GM21381 (cell line): ENCODE results near the gene ELOF1.
A peak's percentile ranks its signal among the peaks of the same experiment; 100 is the strongest.
"Not testable (repeated sequence)": the region's sequence is repeated elsewhere in the genome, so short reads cannot be mapped to it uniquely, and the experiment has no call there.

Experiments used
- ATAC-seq: cut with Tn5 transposase; IDR thresholded peaks from one replicate; pipeline ENCODE4 v1.9.1; 2021; ENCODE audit warnings: mild to moderate bottlenecking, moderate library complexity; ENCODE audit not compliant: unreplicated experiment

The ELOF1 gene

DNA sequence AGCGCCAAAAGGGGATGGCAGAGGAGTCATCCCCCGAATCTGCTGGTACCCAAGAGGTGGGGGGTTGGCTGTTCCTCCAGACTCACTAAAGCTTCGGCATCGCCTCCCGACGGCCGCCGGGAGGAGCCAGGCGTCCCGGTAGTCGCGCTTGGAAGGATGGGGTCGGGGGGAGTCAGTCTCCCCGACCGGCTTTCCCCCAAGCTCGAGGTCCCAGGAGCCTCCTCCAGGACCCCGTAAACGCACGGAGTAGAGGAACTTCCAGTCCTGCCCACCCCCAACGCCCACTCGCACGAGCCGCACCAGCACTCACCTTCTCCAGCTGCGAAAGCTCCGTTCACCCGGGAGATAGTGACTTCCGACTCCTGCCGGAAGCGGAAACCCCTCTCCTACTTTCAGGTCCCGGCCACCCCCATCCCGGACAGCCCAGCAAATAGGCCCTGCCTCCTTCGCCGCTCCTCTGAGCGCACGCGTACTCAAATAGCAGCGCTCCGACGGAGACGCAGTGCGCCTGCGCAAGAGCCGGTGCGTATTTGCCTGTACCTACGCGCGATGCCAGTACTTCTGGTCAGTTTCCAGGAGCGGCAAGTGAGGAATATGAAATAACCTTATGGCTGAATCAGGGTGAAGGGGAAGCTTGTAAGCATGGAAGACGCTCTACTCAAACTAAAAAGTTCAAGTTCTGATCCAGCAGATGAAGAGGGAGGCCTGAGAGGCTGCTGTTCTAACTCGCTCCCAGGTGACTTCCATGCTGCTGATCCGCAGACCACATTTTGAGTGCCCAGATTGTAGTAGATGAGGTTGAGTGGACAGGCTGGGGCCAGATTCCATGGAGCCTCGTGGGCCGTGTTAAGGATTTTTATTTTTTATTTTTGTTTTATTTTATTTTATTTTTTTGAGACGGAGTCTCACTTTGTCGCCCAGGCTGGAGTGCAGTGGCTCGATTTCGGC lies at the start of gene ELOF1:
ELOF1 (minus strand) TSS at position 350 of the 948 bp plus-strand sequence. CDS start 4,883 bp downstream, outside the sequence.
- peak; percentile 81 for ATAC-seq

DNA sequence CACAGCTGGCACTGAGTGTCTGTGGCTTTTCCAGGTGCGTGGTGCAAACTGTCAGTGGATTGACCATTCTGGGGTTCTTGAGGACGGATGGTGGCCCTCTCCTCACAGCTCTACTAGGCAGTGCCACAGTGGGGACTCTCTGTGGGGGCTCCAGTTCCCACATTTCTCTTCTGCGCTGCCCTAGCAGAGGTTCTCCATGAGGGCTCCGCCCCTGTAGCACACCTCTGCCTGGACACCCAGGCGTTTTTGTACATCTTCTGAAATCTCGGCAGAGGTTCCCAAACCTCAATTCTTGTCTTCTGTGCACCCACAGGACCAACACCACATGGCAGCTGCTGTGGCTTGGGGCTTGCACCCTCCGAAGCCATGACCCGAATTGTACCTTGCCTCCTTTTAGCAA lies 47.5 kb upstream of the ELOF1 start:
- ATAC-seq = no peak

DNA sequence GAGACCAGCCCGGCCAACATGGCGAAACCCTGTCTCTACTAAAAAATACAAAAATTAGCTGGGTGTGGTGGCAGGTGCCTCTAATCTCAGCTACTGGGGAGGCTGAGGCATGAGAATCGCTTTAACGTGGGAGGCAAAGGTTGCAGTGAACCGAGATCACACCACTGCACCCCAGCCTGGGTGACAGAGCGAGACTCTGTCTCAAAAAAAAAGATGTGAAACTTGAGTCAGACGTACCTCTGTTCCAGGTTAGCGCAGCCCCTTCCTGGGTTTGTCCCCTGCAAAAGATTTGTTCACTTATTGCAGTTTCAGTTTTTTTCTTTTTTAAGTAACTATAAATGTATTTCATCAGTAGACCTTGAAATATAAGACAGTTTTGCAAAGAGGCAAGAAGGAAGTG lies 40.7 kb upstream of the ELOF1 start:
- not testable (repeated sequence) for ATAC-seq

DNA sequence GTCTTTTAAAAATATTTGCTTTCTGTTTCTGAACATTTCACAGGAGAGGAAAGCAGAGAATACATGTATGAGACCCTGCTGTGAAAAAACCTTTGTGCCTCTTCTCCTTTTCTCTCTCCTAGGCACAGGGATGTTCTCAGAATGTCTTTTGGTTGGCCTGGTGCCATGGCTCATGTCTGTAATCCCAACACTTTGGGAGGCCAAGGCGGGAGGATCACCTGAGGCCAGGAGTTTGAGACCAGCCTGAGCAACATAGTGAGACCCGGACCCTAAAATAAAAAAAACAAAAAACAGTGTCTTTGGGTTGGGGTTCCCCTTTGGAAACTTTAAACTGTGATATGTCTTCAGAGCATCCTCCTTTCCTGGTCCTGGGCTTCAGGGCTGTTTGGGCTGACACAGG lies 39.7 kb upstream of the ELOF1 start:
- ATAC-seq = no peak

DNA sequence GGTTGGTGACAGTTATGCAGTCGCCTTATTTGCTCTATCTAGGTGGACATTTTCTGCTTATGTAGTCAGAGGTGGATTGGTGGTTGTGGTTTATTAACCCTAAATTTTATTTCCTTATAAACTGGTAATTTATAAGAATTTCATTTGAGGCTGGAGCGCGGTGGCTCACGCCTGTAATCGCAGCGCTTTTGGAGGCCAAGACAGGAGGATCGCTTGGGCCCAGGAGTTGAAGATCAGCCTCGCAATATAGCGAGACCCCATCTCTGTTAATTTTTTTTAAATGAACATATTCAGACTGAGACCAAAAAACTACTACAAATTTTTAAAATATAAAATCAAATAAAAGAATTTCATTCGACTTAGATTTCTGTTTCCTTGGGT lies 39.1 kb upstream of the ELOF1 start:
- ATAC-seq = no peak

DNA sequence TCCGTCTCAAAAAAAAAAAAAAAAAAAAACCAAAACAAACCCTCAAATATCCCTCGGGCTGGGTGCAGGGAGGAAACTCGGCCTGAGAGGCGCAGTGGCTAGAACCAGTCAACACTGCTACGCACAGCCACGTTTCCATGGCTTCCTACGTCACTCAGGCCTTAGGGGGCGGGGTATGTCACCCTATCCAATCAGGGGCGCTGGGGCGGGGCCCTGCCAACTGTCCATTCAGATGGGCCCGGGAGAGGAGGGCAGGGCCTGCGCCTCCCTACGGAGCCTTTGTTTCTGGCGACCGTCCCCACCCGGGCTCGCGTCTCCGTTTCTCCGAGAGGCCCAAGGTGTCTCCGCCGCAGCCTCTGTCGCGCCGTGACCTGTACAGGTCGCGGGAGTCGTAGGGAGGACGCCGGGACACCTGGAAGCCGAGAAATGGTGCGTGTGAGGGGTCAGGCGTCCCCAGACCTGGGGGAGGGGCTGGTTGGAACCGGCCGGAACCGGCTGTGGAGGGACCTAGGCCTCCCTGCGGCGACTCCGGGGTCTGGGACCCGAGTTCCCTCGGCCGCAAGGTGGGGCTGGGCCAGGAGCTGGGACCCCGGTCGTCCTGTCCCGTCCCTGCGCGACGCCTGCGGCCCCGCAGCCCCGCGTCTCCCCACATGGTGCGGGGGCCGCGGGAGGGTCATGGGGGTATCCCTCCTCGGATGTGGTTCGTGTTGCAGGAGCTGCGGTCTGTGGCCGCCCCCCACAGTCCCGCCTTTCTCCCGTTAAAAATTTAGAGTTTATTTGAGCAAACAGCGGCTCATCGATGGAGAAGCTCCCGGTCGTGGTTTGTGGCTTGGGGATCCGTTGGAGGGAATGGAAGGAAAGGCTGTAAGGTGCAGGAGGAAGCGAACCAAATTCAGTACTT lies 38.4 kb upstream of the ELOF1 start, which contains the start of gene ZNF627:
ZNF627 (plus strand) TSS at position 282 of the 901 bp plus-strand sequence; CDS start at position 427, 145 bp downstream.
- ATAC-seq = peak; percentile 99

DNA sequence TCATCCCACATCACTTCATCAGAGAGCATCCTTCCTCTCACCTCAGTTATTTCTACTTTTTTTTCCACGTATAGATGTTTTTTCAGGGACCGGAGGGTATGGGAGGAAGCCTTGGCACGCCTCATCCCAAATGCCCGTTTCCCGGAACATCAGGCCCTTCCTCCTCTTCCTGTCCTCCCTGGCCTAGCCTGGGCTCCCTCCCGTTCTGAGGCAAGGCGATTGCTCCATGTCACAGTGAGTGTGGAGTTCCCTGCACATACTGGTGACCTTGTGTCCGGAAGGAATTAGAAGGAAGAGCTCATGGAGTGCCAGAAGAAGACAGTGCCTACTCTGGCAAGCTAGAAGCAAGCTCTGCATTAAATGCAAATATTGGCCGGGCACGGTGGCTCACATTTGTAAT lies 37.1 kb upstream of the ELOF1 start:
- no peak for ATAC-seq

DNA sequence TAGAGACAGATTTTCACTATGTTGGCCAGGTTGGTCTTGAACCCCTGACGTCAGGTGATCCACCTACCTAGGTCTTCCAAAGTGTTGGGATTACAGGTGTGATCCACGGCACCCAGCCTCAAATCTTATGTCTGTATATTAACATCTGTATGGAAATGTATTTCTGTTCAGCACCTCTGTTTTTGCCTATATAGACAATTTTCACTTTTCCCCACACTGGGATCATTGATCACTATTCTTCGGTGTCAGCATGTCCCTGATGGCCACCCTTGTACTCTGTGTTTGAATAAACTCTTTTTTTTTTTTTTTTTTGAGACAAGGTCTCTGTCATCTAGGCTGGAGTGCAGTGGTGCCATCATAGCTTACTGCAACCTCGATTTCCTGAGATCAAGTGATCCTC lies 35.1 kb upstream of the ELOF1 start:
- ATAC-seq = no peak

DNA sequence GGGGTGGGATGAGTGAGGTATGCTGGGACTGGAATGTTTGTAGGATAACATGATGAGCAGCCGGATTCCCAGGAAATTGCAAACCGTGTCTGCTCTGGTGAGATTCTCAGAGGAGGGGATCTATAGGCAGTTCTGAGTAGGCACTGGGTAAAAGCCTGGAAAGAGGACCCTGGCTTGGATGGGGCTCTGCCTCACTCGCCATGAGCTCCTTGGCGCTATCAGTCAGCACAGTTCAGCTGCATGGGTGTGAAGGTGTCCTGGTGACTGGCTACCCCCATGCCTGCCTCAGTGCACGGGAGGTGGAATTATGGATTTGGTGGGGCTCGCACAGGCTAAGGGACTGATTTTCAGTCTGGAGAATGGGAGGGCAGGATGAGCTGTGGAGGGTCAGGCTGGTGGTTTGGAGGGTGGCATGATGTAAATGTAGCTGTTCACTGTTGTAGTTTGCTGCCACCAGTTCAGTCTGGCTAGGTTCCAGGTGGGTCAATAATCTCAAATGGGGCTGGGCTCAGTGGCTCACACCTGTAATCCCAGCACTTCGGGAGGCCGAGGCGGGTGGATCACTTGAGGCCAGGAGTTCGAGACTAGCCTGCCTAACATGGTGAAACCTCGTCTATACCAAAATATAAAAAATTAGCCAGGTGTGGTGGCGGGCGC lies 29.1 kb upstream of the ELOF1 start:
- ATAC-seq = no peak

DNA sequence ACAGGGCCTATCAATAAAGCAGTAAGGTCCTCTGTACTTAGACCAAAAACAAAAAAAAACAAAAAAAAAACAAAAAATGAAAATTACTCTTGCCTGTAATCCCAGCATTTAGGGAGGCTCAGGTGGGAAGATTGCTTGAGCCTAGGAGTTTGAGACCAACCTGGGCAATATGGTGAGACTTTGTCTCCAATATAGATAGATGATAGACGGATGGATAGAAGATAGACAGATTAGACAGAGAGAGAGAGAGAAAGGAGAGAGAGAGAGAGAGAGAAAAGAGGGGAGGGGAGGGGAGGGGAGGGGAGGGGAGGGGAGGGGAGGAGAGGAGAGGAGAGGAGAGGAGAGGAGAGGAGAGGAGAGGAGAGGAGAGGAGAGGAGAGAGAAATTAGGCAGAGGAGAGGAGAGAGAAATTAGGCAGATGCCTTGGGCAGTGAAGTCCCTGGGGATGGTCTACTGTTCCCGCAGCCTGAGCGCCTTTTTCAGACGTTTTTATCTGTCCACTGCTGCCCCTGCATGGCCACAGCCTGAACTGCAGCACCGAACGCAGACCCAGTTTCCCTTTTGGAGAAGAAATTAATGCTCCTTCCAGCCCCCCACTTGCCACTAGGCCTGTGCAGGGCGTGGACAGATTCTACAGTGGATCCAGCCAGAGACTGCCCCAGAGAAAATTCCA lies 28.4 kb upstream of the ELOF1 start:
- no peak for ATAC-seq

DNA sequence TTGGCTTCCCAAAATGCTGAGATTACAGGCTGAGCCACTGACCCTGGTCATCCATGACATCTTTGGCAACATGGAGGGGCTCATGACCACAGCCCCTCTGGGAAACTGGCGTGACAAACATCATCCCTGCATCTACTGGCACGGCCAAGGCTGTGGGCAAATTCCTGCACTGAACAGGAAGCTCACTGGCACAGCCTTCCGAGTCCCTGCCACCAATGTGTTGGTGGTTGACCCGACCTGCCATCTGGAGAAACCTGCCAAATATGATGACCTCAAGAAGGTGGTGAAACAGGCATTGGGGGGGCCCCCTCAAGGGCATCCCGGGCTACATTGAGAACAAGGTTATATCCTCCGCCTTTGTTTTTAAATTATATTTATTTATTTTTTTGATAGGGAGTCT lies 27.3 kb upstream of the ELOF1 start:
- ATAC-seq = no peak

DNA sequence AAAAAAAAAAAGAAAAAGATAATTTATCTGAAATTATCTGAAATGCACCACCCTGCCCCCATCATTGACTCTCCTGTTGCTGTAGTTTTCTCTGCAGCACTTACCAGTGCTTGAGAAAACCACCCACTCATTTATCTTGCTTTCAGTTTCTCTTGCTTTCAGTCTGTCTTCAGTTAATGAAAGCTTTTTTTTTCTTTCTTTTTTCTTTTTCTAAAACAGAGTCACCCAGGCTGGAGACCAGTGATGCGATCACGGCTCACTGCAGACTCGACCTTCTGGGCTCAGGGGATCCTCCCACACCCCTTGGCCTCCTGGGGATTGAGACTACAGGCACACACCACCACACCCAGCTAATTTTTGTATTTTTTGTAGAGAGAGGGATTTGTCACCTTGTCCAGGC lies 22.7 kb upstream of the ELOF1 start:
- ATAC-seq = peak; percentile 68

DNA sequence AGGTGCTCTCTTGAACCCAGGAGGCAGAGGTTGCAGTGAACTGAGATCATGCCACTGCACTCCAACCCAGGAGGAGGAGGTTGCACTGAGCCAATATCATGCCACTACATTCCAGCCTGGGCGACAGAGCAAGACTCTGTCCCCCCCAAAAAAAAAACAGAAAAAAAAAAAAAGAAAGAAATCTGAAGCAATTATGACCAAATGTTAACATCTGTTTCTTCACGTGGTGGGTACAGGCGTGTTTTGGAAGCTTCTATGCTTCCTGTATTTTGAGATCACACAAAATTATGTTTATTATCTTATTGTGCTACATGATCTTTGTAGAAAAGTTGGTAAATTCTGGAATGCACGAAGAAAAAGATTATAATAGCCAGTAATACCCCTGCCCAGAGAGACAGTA lies 21.1 kb upstream of the ELOF1 start:
- ATAC-seq = no peak

DNA sequence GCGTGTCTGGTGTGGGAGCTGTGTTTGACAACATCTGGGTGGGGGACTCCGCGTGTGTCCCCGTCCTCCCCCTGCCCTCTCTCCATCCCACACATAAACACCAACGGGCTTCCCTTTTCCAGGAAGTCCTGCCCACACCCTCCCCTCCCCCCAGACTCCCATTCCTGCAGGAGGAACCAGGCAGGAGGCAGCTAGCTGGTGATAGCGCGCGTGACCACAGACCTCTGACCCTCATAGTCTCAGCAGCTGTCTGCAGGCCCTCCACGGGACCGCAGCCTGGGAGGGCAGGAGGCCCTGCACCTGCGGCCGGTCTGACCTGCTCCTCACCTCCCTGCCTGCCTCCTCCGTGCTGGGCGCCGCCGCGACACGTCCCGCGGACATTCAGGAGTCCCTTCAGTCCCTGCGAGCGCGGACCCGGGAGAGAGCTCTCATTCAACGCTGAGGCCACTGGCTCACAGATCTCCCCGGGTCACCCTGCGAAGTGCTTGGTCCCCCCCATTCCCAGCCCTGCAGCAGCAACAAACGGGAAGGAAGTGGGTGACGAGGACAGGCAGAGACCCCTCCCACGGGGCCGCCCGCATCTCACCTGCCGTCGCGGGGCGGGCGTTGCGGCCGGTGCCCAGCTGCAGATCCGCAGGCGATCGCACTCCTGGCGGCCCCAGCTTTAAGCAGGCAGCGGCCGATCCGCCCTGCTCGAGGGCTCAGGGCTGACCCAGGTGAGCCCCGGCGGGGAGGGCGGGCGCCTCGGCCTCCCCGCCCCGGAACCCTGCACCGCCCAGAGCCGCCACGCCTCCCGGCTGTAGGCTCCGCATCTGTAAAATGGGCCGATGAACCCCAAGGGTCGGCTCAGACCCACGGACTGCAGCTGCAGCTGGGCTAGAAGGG lies 19.5 kb upstream of the ELOF1 start:
- ATAC-seq = no peak

DNA sequence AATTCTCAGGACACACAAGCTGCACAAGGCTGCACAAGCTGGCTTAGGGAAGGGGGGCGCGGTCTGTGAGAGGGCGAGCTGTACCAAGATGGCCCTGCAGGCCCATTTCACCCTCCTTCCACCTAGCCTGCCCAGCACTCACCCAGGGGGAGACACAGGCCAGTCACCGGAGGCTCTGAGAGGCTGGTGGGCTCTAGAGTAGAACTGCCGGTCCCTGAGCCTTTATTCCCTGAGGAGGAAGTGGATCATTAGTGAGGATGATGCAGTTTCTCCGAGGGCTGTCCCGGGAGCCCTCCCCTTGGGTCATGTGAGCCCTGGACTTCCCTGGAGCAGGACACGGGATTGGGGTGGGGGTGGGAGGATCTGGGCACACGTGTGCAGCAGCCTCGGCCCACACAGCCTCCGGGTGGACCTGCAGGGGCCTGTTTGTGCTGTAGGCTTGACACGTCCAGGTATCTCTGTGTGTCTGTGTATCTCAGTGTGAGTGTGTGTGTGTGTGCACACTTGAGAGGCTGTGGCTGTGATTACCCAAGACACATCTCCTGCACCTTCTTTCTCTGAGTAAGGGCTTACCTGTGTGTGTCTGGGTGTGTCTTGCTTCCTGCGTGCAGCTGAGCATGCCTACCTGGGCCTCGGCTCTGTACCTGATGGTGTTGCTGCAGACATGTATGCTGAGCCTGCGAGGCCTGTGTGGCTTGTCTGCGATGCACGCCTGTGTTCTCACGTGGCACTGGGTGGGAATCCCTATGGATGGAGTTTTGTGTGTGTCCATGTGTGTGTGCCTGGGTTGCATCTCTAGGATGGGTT lies 18.6 kb upstream of the ELOF1 start, which contains the start of gene ACP5:
ACP5 (minus strand) TSS at position 195 of the 807 bp plus-strand sequence. CDS start 328 bp downstream, outside the sequence.
- ATAC-seq = no peak

DNA sequence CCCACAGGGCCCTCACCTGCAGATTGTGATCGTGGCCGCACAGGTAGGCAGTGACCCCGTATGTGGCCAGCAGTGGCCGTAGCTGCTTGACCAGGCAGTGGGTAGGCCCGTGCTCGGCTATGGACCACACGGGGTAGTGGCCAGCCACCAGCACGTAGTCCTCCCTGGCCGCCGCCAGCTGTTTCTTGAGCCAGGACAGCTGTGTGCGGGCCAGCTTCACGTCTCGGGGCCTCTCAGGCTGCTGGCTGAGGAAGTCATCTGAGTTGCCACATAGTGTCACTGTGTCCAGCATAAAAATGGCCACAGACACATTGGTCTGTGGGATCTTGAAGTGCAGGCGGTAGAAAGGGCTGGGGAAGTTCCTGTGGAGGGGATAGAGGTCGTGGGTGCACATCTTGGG lies 17.2 kb upstream of the ELOF1 start:
- ATAC-seq = no peak

DNA sequence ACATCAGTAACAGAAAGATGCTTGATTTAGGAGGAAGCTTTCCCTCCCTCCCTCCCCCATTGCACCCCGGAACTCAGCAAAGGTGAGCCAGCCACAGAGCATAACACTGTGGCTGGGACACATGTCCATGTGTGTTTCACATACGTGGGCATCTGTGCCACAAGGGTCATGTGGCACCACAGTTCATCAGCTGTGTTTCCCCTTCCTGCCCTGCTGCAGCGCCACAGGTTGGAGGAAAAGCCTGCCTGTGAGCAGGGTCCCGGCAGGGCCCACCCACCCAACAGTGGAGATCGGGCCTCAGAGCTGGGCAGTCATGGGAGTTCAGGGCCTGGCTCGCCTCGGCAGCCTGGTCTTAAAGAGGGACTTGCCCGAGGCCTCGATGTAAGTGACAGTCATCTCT lies 15.7 kb upstream of the ELOF1 start:
- ATAC-seq = no peak

DNA sequence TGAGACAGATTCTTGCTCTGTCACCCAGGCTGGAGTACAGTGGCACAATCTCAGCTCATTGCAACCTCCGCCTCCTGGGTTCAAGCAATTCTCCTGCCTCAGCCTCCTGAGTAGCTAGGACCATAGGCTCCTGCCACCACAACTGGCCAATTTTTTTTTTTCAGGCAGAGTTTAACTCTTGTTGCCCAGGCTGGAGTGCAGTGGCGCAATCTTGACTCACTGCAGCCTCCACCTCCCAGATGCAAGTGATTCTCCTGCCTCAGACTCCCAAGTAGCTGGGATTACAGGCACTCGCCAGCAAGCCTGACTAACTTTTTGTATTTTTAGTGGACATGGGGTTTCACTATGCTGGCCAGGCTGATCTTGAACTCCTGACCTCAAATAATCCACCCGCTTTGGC lies 14.7 kb upstream of the ELOF1 start:
- ATAC-seq = not testable (repeated sequence)

DNA sequence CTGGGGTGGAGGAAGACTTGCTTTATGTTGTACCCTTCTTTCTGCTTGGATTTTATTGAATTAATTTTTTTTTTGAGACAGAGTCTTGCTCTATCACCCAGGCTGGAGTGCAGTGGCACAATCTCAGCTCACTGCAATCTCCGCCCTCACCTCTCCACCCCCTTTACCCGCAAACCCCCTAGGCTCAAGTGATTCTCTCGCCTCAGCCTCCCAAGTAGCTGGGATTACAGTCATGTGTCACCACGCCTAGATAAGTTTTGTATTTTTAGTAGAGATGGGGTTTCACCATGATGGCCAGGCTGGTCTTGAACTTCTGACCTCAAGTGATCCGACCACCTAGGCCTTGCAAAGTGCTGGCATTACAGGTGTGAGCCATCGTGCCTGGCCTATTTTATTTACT lies 14.3 kb upstream of the ELOF1 start:
- ATAC-seq = not testable (repeated sequence)
